ENCODE measurements around the gene KRT35.

KRT35 gene

GRCh38 chr17:41489531-41489930 is 8.6 kb upstream of the KRT35 start, which contains the start of gene KRT36 (continued):
- no peak for TF ChIP-seq ZNF555 (tag by site-specific recombination; conservative IDR thresholded peaks at IDR 0.05)
- no peak for TF ChIP-seq ZNF362 (tag by site-specific recombination; IDR thresholded peaks at IDR 0.05)

- no peaks in the 10 kb centered on the region for H3K4me1 ChIP-seq (ENCODE audit: control insufficient read depth, insufficient read depth, low read length)
- no peaks in the 10 kb centered on the region for H3K9me3 ChIP-seq (ENCODE audit: control insufficient read depth, insufficient read depth, low read depth, low read length)
- no peaks in the 10 kb centered on the region for H3K36me3 ChIP-seq (ENCODE audit: control insufficient read depth in 2 of 2, insufficient read depth in 1 of 2, low read length in 2 of 2)
- TF ChIP-seq CTCF (tag by site-specific recombination; IDR thresholded peaks at IDR 0.05) (0 out of 2 replicates have a peak, but pooled peaks have one; percentile 17), ZNF433 (tag by site-specific recombination; IDR thresholded peaks at IDR 0.05; ENCODE audit: low read depth) (no peak), PRDM1 (tag by site-specific recombination; IDR thresholded peaks at IDR 0.05) (no peak), ZBTB49 (tag by site-specific recombination; IDR thresholded peaks at IDR 0.05; ENCODE audit: low read depth) (no peak), ZNF239 (tag by site-specific recombination; IDR thresholded peaks at IDR 0.05) (no peak), ZBTB8A (tag by site-specific recombination; IDR thresholded peaks at IDR 0.05) (peak; percentile 26; the same call in 1 of the 2 replicates), GLIS2 (tag by site-specific recombination; IDR thresholded peaks at IDR 0.05) (no peak), SP2 (tag by site-specific recombination; IDR thresholded peaks at IDR 0.05) (no peak)
- CTCF ChIA-PET: interaction anchor here (0.6 to 6.1 kb wide), 11 partner anchors 8 to 574 kb away, joined by 3 to 39 read pairs (median 4); no protein-coding TSS in a partner anchor
- H3K27ac ChIP-seq (ENCODE audit: extremely low read depth, low read depth, low read length): no peak overlapping the region
- POLR2A ChIA-PET: no interaction called here
- H3K4me3 ChIP-seq (ENCODE audit: low read depth, low read length): no peak overlapping the region
These were observed 6.0 kb upstream of the KRT35 start for GRCh38 chr17:41486809-41487530.

GRCh38 chr17:41486316-41486715 is 5.4 kb upstream of the KRT35 start:
- no peak overlapping the region for H3K27ac ChIP-seq (ENCODE audit: extremely low read depth, low read depth, low read length)
- H3K36me3 ChIP-seq (ENCODE audit: control insufficient read depth in 2 of 2, insufficient read depth in 1 of 2, low read length in 2 of 2): no peaks in the 10 kb centered on the region
- CTCF ChIA-PET: interaction anchor here (0.7 to 6.1 kb wide), 6 partner anchors 9 to 573 kb away, joined by 3 to 39 read pairs (median 4); no protein-coding TSS in a partner anchor
- H3K4me1 ChIP-seq (ENCODE audit: control insufficient read depth, insufficient read depth, low read length): no peaks in the 10 kb centered on the region
- no peak overlapping the region for H3K4me3 ChIP-seq (ENCODE audit: low read depth, low read length)
- no peaks in the 10 kb centered on the region for H3K9me3 ChIP-seq (ENCODE audit: control insufficient read depth, insufficient read depth, low read depth, low read length)
- POLR2A ChIA-PET: no interaction called here
- no peak for TF ChIP-seq ZSCAN18 (tag by site-specific recombination; IDR thresholded peaks at IDR 0.05)
- TF ChIP-seq ZIC2 (tag by site-specific recombination; IDR thresholded peaks at IDR 0.05): no peak
- no peak for TF ChIP-seq ZXDB (tag by site-specific recombination; IDR thresholded peaks at IDR 0.05)
- TF ChIP-seq ZNF37A (tag by site-specific recombination; IDR thresholded peaks at IDR 0.05): no peak
- TF ChIP-seq ZNF248 (tag by site-specific recombination; IDR thresholded peaks at IDR 0.05): no peak
- no peak for TF ChIP-seq ZNF394 (tag by site-specific recombination; IDR thresholded peaks at IDR 0.05; ENCODE audit: borderline replicate concordance)
- TF ChIP-seq ZNF513 (tag by site-specific recombination; IDR thresholded peaks at IDR 0.05): no peak
- TF ChIP-seq ZNF514 (tag by site-specific recombination; IDR thresholded peaks at IDR 0.05): no peak
- no peak for TF ChIP-seq ZNF707 (tag by site-specific recombination; IDR thresholded peaks at IDR 0.05)
- TF ChIP-seq ZNF658 (tag by site-specific recombination; IDR thresholded peaks at IDR 0.05): no peak
- no peak for TF ChIP-seq ZNF433 (tag by site-specific recombination; IDR thresholded peaks at IDR 0.05; ENCODE audit: low read depth)
- TF ChIP-seq ZFP69B (tag by site-specific recombination; IDR thresholded peaks at IDR 0.05): no peak
- no peak for TF ChIP-seq HIC1 (tag by site-specific recombination; IDR thresholded peaks at IDR 0.05)
- TF ChIP-seq SP7 (tag by site-specific recombination; IDR thresholded peaks at IDR 0.05): no peak
